ENCODE data around the gene SUSD3. TPM values are rescaled to one million over a fixed set of nuclear protein-coding genes. Genes with fewer than 3 reads are reported as not detected.

Gene SUSD3
- total RNA-seq, 1 experiment from 2014 or later = not detected

DNA sequence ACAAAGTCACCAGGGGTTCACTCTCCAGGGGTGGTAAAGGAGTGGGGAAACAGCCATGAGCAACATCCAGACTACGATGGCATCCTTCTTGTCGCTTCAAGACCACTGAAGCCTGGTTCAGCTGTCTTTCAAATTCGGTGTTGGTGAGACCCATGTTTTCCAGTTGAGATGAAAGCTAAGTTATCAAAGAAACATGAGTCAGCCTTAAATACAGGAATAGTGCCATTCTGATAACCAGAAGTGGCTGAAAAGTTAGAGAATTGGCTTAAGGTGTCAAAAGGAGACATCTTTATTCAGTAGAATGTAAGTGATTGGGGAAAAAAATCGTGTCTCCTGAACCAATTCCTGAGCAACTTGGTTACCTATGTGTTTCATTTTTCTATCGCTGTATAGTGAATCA lies 30.5 kb downstream of the SUSD3 start:
- no peak for DNase-seq (ENCODE audit: low spot score)
- no peak overlapping the region for H3K4me3 ChIP-seq (ENCODE audit: low read depth, low read length, poor library complexity, severe bottlenecking)
- no peaks in the 10 kb centered on the region for H3K27me3 ChIP-seq (replicated peaks; ENCODE audit: insufficient read depth, low read depth, low read length, poor library complexity)
- no TSS peak for BruUV-seq (replicated peaks)
- CTCF ChIA-PET = no interaction called here
- no peak for TF ChIP-seq CTCF (conservative IDR thresholded peaks at IDR 0.05; ENCODE audit: low read depth, low read length)
- no peaks in the 10 kb centered on the region for H3K36me3 ChIP-seq (ENCODE audit: insufficient read depth, low read length, poor library complexity, severe bottlenecking)
- peaks cover 7% of the 10 kb centered on the region for H3K4me1 ChIP-seq (ENCODE audit: insufficient read depth, low read length, poor library complexity, severe bottlenecking)
- intact Hi-C loops (cut with micrococcal nuclease; ENCODE audit: unreplicated experiment) = no loop called here
- H3K9me3 ChIP-seq (ENCODE audit: low read depth, low read length, poor library complexity, severe bottlenecking) = no peaks in the 10 kb centered on the region
- POLR2A ChIA-PET (ENCODE audit: low non-redundant PET) = no interaction called here
- no peak overlapping the region for H3K27ac ChIP-seq (ENCODE audit: low read depth, low read length, poor library complexity, severe bottlenecking)

GRCh38 chr9:93089481-93089991 lies 31.0 kb downstream of the SUSD3 start:
- no peaks in the 10 kb centered on the region for H3K9me3 ChIP-seq (ENCODE audit: low read depth, low read length, poor library complexity, severe bottlenecking)
- H3K27ac ChIP-seq (ENCODE audit: low read depth, low read length, poor library complexity, severe bottlenecking) = no peak overlapping the region
- H3K4me3 ChIP-seq (ENCODE audit: low read depth, low read length, poor library complexity, severe bottlenecking) = no peak overlapping the region
- TF ChIP-seq EZH2 (IDR thresholded peaks at IDR 0.05; ENCODE audit: borderline replicate concordance, low read depth, low read length, poor library complexity, severe bottlenecking) (no peak), CTCF (conservative IDR thresholded peaks at IDR 0.05; ENCODE audit: low read depth, low read length) (no peak)
- no peaks in the 10 kb centered on the region for H3K36me3 ChIP-seq (ENCODE audit: insufficient read depth, low read length, poor library complexity, severe bottlenecking)
- ChIA-PET POLR2A (ENCODE audit: low non-redundant PET) (no interaction called here), CTCF (no interaction called here)
- H3K27me3 ChIP-seq (replicated peaks; ENCODE audit: insufficient read depth, low read depth, low read length, poor library complexity) = no peaks in the 10 kb centered on the region
- no TSS peak for BruUV-seq (replicated peaks)
- peaks cover 7% of the 10 kb centered on the region for H3K4me1 ChIP-seq (ENCODE audit: insufficient read depth, low read length, poor library complexity, severe bottlenecking)
- DNase-seq (ENCODE audit: low spot score) = no peak
- intact Hi-C loops (cut with micrococcal nuclease; ENCODE audit: unreplicated experiment) = no loop called here

- POLR2A ChIA-PET (ENCODE audit: low non-redundant PET) = no interaction called here
These were observed 31.7 kb downstream of the SUSD3 start for GRCh38 chr9:93090091-93090655.

More at GRCh38 chr9:93090091-93090655, 31.7 kb downstream of the SUSD3 start:
- no peaks in the 10 kb centered on the region for H3K9me3 ChIP-seq (ENCODE audit: low read depth, low read length, poor library complexity, severe bottlenecking)
- TF ChIP-seq CTCF (conservative IDR thresholded peaks at IDR 0.05; ENCODE audit: low read depth, low read length) (no peak), EZH2 (IDR thresholded peaks at IDR 0.05; ENCODE audit: borderline replicate concordance, low read depth, low read length, poor library complexity, severe bottlenecking) (no peak)
- H3K4me3 ChIP-seq (ENCODE audit: low read depth, low read length, poor library complexity, severe bottlenecking) = no peak overlapping the region
- H3K36me3 ChIP-seq (ENCODE audit: insufficient read depth, low read length, poor library complexity, severe bottlenecking) = no peaks in the 10 kb centered on the region
- no peak for DNase-seq (ENCODE audit: low spot score)
- intact Hi-C loops (cut with micrococcal nuclease; ENCODE audit: unreplicated experiment) = no loop called here
- peaks cover 11% of the 10 kb centered on the region for H3K4me1 ChIP-seq (ENCODE audit: insufficient read depth, low read length, poor library complexity, severe bottlenecking)
- CTCF ChIA-PET = no interaction called here
- H3K27me3 ChIP-seq (replicated peaks; ENCODE audit: insufficient read depth, low read depth, low read length, poor library complexity) = no peaks in the 10 kb centered on the region
- BruUV-seq (replicated peaks) = no TSS peak
- no peak overlapping the region for H3K27ac ChIP-seq (ENCODE audit: low read depth, low read length, poor library complexity, severe bottlenecking)

All from A673 (cell line).